GM21717 (cell line): ENCODE results near the gene ST13.
"Not testable (repeated sequence)": the region's sequence is repeated elsewhere in the genome, so short reads cannot be mapped to it uniquely, and the experiment has no call there.

Source experiments
- ATAC-seq: cut with Tn5 transposase; IDR thresholded peaks from one replicate; pipeline ENCODE4 v1.9.1; 2021; ENCODE audit warnings: mild to moderate bottlenecking, moderate library complexity; ENCODE audit not compliant: unreplicated experiment

Gene ST13

DNA sequence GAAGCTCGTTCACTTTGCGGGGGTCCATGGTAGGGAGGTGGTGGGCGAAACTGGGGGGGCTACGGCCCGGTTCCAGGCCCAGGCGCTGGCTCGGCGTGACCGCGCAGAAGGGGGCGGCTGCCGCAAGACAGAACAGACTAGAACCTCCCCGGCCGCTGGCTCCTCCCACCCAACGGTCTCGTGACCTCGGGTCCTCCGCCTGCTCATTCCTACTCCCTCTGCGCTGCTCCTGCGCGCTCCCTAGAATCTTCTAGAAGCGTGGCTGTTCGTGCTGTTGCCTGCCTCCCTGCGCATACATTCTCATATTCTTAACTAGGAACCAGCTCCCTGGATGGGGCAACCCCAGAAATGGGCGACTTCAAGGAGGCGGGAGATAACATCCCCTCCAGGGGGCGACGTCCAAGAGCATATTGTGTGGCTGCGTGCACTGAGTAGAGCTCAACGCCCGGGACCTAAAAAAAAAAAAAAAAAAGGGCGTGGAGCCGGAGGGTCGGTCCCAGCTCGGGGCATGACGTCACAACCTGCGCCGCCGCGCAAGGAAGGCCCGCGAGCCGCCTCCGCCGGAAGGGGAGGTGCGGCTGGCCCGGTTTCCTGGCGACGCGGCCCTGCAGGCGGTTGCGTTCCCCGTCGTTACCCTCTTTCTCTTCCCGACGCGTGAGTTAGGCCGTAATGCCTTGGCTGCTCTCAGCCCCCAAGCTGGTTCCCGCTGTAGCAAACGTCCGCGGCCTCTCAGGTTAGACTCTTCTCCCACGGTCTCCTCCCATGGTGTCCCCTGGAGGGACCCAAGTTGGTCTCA, at the start of gene ST13, which contains the start of gene XPNPEP3:
ST13 (minus strand) TSS at position 127 of the 796 bp plus-strand sequence; CDS start at position 28, 99 bp downstream.
XPNPEP3 (plus strand) TSS at position 636 of the 796 bp plus-strand sequence; CDS start at position 670, 34 bp downstream.
- ATAC-seq = peak; percentile 76

DNA sequence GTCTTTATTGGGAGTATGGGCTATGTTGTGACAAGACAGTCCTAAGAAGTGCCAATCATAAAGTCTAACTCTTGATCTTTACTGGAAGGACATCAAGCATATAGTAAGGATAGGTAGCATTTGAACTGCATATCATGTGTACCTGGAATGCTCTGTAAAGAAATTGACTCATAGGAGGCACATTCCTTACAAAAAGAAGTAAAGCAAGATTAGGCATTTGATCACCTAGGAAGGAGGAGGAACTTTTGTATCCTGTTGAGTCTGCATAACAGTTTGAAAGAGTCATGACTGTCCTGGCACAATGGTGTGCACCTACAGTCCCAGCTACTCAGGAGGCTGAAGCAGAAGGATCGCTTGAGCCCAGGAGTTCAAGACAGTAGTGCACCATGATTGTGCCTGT, 47.7 kb upstream of the ST13 start:
- no peak for ATAC-seq

DNA sequence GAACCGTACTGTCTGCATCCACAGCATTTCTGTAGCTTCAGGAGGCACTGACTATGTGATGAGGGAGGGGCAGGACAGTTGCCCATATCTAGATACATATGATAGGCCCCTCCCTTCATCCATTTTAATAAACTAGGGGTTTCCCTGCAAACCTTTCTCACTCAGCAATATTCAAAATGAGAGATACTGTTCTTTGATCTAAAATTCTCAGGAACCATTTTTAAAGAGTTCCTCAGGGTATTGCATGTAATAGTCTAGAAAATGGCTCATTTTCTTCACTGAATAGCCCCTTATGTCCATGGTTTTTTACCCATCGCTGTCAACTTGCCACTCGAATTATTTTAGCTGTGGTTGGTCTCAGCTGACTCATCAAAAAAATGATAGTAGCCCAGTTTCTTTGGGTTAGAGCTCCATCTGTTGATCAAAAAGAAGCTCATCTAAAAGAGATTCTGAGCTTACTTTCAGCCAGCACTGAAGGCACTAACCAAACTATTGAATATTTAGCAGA, 42.5 kb upstream of the ST13 start:
- no peak for ATAC-seq

DNA sequence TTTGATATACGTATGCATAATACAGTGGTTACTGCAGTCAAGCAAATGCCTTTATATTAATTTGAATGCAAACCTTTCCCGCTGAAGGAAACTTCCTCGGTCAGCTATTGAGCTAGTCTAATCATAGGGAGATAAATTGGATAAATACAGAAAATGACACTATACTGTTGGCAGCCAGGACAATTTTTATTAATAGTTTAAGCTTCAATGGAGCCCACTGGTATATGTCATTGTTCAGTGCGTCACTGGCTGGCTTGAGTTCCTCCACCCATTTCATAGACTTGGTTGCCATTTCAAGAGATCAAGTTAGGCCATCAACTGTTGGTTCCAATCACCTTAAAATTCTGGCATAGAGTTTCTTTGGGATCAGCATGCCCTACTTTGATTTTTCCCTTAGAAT, 38.0 kb upstream of the ST13 start:
- ATAC-seq = no peak

DNA sequence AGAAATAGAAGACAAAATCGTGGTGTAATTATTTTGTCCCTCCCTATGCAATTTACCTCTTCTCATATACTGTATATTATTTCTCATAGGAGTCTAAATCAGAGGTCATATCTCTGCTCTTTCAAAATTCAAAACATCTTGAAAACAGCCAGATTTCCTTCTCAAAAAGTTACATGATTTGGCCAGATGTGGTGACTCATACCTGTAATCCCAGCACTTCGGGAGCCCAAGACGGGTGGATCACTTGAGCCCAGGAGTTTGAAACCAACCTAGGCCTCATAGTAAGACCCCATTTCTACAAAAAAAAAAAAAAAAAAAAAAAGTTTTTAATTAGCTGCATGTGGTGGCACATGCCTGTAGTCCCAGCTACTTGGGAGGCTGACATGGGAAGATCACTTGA, 34.4 kb upstream of the ST13 start:
- no peak for ATAC-seq

DNA sequence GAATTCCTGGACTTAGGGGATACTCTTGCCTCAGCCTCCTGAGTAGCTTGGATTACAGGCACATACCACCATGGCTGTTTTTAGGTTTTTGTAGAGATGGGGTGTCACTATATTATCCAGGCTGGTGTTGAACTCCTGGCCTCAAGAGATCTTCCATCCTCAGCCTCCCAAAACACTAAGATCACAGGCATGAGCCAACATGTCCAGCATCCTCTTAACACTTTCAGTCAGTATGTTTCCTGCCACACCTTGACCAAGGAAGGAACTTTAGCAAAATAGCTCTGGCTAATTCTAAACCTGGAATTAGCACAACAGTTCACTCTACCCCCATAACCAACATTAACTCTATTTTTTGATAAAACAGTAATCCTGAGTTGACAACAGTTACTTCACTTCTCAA, 32.7 kb upstream of the ST13 start:
- no peak for ATAC-seq

DNA sequence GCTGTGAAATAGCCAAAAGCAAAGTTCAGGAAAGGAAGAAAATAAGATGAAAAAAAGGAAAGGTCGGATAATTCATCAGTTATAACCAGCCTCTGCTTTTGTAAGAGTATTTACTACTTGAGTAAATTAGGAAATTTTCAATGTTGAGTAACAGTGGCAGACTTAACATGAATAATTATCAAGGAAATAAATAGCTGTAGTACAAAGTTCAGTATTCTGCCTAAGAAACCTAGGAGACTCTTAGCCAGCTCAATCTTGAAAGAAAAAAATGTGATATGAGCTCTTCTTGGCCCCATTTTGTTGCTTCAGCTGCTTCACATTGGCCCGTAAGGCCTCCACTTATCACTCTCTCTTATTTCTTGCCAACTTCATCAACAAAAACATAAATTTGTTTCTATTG, 22.5 kb upstream of the ST13 start:
- no peak for ATAC-seq

DNA sequence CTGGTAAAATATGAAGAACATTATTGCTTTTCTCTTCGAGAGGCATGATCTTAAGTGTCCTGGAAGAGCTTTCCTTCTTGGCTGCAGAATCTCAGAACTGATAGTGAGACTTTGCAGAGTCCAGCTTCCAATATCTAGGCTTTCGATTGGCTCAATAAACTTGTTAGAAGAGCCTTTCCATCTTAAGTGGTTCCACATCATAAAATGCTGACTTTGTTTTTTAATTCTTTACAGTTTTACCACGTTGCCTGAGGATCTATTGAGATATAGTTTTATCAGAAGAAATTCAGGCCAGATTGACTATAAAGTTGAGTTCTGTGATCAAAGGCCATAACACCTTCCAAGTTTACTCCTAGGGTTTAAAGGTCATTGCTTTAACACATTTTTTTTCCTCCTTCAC, 21.0 kb upstream of the ST13 start:
- ATAC-seq = no peak

DNA sequence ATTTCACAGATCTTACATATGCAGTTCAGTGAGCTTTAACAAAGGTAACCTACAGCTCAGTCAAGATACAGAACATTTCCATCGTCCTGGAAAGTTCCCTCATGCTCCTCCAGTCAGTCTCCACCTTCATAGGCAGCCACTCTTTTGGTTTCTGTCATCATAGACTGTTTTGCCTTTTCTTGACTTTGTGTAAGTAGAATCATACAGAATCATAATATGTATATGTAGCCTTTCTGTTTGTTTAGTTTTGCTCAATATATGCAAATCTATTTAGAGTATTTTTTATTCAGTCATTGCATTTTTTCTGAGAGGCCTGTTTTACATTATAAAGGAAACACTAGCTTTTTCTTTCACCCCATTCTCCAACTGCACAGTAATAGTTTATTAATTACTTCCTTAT, 20.5 kb upstream of the ST13 start:
- ATAC-seq = no peak

DNA sequence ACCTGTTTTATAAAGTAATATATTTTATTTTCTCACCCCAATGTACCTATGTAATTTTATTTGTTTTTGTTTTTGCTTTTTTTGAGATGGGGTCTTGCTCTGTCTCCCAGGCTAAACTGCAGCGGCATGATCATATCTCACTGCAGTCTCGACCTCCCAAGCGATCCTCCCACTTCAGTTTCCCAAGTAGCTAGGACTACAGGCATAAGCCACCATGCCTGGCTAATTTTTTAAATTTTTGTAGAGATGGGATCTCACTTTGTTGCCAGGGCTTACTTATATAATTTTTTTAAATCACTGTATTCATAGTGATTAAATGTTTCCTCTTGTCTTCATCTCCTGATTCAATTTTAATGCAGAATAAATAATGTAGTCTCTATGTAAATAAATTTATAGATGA, 18.7 kb upstream of the ST13 start:
- ATAC-seq = no peak

DNA sequence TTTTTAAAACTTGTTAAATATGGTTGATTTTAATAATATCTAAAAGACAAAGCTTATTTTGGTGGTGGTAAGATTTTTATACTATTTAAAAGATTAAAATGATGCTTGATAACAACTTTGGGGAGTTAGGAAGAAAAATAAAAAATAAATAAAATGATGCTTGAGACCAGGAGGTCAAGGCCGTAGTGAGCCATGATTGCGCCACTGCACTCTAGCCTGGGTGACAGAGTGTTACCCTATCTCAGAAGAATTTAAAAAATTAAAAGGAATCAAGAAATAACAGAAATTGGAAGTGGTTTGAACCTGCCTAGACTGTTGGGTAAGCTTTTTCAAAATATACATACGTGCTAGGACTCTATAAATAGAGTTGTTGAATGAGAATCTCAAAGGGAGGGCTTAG, 17.6 kb upstream of the ST13 start:
- no peak for ATAC-seq

DNA sequence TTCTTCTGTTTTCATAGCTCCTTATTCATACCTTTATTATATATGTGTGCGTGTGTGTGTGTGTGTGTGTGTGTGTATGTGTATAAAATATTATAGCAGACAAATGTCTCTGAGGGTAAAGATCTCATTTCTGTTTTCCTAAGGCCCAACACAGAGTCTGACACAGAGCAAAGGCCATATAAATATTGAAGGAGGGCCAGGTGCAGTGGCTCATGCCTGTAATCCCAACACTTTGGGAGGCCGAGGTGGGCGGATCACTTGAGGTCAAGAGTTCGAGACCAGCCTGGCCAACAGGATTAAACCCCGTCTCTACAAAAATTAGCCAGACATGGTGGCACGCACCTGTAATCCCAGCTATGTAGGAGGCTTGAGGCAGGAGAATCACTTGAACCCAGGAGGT, 11.9 kb upstream of the ST13 start:
- ATAC-seq = not testable (repeated sequence)

DNA sequence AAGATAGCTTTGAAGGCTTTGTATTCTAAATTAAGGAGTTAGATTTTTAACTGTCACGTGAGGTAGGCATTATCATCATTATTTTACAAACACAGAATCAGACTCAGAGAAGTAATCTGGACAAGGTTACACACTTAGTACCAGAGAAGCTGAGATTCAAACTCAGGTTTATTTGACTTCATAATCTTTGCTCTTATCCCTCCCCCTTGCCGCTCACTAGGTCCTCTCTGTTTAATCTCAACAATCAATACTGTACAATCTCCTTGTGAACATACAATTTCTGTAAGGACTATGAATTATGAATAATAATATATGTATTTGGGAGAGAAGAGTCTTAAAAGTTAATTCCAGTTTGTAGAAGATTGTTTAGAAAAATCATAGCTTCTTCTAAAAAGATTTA, 10.7 kb upstream of the ST13 start:
- no peak for ATAC-seq

DNA sequence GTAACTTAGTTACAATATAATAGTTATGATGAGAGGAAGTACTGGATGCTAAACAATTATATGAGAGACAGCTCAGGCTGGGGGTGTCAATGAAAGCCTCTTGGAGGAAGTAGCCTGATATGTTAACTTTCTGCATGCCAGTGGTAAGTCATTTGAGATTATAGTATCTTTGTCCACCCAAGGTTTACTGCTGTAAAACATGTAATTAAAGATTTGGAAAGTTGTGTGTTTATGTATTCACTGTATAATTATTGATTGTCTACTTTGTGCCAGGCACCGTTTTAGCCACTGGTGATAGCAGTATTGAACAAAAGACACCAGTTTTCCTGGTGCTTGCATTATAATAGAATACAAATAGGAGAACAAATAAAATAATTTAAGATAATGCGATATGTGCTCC, 6.1 kb upstream of the ST13 start:
- ATAC-seq = no peak

DNA sequence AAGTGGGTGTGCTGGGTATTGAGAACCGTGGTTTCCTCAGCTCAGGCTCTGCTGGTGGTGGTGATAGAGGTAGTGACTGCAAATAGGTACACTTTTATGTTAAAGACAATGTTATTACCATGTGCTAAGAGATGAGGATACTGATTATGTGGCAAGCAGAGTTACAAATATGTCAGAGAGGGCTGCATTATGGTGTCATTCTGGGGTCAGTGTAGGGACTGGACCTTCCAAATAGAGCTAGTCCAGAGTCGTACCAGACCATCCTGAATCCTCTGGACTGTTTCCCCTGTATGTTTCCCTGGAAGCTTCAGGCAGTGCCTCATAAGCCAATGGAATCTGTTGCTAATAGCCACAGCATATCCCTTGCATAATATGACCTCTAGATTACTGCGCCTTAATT, 5.6 kb upstream of the ST13 start, which contains the start of gene DNAJB7:
DNAJB7 (minus strand) TSS at position 101 of the 400 bp plus-strand sequence. CDS start 119 bp downstream, outside the sequence.
- ATAC-seq = no peak

DNA sequence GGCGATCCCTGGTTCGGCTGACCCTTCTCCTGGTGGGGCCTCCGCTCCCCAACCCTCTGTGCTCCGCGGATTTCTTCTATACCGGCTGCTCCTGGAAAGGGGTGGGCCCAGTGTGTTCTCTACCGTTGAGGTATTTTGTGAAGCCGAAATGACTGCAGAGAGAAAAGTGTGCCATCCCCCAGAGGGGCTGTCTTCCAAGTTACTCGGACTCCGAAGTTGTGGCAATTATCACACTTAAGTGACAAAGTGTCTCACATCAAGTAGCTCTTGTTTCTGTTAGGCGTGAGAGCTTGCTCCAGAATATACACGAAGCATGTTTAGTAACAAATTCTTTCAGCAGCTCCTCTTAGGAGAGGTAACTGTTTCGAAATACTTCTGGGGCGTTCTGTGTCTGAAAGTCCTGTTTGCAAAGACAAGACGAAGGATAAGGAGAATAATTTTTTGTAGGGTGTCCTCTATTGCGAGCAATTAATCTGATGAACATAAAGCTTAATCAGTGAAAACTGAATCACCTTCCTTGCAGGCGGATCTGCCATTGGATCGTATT, 943 bp upstream of the ST13 start:
- ATAC-seq = no peak

DNA sequence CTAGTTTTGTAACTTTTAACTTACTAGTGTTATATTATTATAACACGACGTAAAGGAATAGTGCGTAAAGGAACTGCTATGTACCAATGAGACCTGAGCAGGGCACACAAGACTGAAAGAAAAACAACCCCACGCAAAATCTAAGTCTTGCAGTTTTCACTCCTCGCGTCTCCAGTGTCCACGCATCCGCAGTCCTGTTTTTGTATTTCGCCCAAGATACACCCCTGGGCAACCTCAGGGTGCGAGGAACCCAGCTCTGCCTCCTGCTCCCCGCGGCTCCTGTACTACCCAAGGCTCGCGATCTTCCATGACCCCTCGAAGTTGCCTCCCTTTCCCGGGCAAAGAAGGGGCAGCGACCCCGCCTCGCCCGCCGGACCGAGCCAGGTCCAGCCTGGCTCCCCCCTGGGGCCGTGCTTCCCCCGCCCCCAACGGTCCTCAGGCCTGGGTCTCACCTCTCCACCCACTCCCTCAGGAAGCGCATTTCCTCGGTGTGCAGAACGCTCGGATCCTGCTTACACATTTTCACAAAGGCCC, 393 bp downstream of the ST13 start:
- peak; percentile 22 for ATAC-seq

DNA sequence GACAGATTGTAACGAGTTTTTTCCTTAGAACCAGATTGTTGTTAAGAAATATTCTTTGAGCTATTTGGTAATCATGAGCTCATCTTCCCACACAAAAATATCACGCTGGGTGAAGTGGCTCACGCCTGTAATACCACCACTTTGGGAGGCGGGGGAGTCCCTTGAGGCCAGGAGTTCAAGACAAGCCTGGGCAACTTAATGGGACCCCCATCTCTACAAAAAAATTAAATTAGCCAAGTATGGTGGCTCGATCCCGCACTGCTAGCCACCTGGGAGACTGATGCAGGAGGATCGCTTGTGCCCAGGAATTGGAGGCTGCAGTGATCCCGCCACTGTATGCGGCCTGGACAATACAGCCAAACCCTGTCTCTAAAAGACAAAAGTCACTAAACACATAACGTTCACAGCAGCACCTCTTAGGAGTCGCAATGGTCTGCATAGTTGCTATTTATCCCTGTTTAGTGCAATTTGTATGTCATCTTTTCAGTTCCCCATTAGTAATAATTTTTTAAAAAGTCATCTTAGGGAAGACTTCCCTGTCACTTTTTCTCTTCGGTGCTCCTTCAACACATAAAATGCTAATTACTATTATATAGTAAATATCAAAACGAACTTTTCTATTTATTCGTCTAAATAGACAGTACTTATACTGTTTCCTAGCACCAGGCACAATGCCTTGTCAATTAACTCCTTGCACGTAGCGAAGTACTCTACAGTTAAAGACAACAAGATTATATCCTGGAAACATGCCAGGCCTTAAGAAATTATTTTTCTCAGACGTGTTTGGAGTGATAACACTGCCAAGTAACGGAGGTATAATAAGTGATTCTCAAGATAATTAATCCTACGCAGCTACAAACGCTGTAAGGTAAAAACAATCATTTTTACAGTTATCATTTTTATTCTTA, 1.1 kb downstream of the ST13 start:
- ATAC-seq = no peak

DNA sequence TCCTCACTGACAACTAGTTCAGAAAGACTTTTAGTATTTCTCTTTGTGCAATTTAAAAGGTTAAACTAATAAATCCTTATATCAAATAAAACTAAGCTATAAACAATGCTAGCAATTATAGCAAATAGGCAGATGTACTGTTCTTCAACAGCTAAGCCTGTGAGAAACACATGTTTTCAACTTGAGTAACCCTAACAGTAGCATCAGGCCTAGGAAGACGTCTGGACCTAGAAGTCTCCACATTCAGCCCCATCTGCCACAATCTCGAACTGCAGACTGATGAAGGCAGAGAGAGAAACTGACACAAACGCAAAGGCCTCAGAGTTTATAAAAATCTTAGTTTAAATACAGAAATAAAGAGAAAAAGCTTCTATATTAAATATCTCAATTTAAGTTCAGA, 2.5 kb downstream of the ST13 start:
- no peak for ATAC-seq

DNA sequence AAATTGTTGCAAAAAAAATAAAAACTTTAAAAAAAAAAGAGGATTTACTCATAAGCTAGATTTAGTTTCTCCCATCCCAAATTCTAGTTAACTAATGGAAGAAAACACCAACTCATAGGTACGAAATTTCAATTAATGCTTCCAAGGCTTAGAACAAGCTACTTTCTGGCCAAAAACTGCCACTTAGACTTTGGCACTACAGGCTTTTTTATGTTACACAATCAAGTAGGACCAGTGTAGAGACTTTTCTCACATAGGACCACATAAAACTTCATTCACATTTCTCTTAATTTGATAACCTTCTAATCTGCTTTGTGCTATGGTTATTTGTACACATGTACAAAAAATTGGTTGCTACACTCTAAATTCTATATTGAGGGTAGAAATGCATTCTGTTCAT, 3.1 kb downstream of the ST13 start:
- no peak for ATAC-seq

DNA sequence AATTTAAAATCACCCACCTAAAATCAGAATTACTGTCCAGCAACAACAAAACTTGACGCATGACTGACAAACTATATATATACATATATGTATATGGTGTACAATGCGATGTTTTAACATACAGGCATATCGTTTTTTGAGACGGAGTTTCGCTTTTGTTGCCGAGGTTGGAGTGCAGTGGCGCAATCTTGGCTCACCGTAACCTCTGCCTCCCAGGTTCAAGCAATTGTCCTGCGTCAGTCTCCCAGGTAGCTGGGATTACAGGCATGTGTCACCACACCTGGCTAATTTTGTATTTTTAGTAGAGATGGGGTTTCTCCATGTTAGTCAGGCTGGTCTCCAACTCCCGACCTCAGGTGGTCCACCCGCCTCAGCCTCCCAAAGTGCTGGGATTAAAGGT, 10.6 kb downstream of the ST13 start:
- ATAC-seq = not testable (repeated sequence)
